HG03575 (cell line): ENCODE data around the gene CXCR3.
A peak's percentile ranks its signal among the peaks of the same experiment; 100 is the strongest.
"Not testable (repeated sequence)": the region's sequence is repeated elsewhere in the genome, so short reads cannot be mapped to it uniquely, and the experiment has no call there.

Source experiments
- ATAC-seq: cut with Tn5 transposase; IDR thresholded peaks from one replicate; pipeline ENCODE4 v1.9.1; 2021; ENCODE audit not compliant: unreplicated experiment, insufficient number of reproducible peaks, low FRiP score; ENCODE audit errors: extremely low read depth

Gene CXCR3

DNA sequence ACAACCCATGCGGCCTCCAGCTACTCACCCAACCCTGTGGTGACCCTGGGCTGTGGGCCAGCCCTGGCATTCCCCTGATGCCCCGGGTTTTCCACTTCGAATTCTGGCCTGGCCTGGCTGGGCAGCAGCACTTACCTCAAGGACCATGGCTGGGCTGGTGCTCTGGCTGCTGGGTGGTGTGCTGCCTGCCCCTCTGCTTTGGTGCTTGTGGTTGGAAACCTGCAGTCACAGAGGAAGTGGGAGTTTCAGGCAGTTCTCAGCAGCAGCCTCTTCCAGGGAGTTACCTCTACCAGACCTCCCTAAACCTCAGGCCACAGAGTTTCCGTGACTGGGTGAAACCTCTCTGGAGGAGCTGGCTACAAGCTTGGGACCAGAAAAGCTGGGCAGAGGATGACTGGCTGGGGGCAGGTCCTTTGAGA is at the start of gene CXCR3:
Gene CXCR3 (minus strand): TSS at position 209 of the 419 bp plus-strand sequence. CDS start 62 bp downstream, at position 147.
- no peak for ATAC-seq

DNA sequence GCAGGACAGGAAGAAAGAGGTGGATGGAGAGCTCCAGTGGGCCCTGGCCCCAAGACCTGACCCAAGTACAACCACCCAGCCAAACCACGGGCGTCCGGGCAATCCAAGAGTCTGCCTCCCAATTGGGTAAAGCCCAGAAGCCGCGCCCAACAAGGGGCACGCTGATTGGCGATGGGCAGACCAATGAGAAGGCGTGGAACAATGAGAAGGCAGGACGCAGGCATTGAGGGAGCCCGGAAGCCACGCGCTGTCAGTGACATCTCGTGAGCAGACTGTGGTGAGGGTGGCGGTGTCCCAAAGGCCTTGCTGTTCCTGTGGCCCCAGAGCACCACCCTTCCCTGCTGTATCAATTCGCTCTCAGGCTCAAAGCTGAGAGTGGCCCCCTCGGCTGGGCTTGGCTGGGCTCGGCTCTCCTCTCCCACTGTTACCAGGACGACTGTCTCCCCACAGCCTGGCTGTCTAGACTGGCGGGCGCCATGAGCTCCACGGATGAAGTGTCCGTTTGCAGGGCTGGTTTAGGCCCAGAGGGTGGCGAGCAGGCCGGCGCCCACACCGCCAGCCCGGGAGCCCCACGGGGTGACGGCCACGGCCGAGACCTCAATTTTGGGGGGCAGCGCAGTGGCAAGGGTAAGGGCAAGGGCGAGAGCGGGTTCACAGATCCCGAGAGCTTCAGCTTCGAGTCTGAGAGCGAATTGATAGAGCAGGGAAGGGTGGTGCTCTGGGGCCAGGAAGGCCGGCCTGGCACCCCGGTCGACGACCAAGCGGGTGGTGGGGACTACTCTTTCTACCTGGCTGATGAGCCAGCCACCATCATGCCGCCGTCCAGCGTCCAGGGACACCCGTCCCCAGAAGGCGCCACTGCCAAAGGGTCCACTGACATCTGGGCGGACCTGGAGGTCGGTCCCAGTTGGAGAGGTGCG is 49.3 kb upstream of the CXCR3 start, which contains the start of gene LOC101059915:
Gene LOC101059915 (plus strand): TSS at position 219 of the 920 bp plus-strand sequence.
- ATAC-seq: no peak

DNA sequence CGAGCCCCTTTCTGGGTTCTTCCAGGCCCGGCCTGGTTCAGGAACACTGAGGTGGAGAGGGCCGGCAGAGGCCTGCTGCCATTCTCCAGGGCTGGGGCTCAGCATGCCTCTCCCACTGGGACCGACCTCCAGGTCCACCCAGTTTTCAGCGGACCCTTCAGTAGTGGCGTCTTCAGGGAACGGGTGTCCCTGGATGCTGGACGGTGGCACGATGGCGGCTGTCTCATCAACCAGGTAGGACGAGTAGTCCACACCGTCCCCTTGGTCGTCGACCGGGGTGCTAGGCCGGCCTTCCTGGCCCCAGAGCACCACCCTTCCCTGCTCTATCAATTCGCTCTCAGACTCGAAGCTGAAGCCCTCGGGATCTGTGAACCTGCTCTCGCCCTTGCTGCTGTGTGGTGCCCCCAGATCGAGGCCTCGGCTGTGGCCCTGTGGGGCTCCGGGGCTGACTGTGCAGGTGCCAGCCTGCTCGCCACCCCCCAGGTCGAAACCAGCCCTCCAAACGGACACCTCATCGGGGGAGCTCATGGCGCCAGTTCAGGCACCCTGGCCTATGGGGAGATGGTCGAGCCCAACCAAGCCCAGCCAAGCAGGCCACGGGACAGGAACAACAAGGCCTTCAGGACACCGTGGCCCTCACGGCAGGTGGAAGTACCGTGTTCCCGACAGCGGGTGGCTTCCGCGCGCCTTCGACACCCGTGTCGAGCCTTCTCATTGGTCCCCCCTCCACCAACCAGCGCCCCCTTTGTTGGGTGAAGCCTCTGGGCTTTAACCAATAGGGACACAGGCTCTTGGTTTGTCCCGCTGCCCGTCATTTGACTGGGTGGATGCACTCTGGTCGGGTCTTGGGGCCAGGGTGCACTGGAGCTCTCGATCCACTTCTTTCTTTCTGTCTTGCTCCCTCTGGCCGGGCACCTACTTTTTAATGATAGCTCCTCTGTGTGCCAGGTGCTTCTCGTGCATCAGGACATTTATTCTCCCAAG is 48.2 kb upstream of the CXCR3 start:
- ATAC-seq: no peak

DNA sequence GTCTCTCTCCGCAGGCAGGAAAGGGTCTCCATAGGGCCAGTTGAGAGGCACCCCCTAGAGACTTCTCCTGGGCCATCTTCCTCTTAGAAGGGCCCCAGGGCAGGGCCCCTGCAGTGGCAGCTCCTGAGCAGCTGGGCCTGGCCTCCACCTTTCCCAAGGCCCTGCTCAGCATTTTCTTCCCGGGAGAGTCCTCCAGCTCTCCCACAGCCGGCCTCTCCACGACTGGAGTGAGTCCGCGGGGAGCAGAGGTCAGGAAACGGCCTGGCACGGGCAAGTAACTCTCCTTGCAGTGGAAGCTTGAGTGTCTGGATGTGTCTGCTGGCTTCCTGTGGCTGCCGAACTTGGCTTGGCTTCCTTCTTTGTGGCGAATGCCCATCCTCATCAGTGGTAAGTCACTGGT is 47.4 kb upstream of the CXCR3 start:
- no peak for ATAC-seq

DNA sequence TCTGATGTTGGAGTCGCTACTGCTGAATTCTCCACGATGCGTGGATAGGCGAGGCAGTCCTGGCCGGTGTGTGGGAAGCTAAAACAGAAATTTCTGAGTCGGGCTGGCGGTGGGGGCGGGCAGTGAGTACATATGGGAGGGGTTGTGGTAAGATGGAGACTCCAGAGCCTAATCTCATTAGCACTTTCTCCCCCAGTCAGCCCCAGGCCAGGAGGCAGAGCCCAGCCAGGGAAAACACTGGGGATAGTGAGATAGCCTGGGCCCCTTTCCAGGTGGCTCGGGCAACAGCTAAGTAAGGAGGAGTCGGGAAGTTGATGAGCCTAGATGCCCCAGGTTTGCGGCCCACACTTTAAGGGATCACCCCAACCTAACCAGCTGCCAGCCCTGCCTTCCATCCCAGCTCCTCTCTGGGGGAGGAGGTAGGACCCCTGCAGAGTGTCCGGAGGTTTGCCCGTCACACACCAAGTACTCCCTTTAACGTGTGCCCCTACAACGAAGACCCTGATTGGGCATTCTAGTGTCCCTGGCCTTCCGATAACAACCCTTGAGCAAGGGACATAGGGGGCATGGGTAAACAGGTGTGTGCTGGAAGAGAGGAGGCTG is 46.7 kb upstream of the CXCR3 start:
- ATAC-seq: no peak

DNA sequence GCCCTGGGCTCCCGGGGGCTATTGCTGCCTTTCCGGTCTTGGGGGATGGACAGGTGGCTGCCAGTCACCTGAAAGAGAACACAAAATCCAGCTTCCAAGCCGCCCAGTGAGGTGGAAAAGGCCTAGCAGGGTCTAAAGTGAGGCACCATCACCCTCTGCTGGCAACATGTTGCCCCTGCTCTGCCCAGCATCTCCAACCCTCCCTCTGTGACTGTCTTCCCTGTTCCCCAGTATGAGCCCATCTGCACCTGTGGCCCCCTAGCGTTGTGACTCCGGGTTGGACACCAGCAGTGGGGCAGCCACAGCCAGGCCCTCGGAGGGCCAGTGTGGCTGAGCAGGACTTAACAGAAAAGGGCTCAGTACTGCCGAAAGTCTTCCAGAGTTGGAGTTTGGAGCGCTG is 45.9 kb upstream of the CXCR3 start:
- not testable (repeated sequence) for ATAC-seq

DNA sequence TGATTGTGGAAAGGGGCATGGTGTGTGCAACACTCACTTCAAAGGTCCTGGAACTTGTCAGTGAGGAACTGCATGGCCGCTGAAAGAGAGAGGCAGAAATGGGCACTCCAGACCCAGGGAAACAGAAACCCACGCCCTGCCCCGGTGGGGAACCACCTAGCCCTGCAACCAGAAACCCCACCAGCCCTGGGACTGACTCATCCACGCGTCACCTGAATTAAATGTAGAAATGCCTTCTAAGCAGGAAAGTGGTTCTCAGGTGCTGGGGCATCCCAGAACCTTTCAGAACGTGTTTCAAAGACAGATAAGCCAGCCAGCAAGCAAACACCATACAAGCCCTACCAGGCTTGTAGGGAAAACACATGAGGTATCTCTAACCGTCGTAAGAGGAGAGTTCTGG is 44.9 kb upstream of the CXCR3 start:
- ATAC-seq: not testable (repeated sequence)

DNA sequence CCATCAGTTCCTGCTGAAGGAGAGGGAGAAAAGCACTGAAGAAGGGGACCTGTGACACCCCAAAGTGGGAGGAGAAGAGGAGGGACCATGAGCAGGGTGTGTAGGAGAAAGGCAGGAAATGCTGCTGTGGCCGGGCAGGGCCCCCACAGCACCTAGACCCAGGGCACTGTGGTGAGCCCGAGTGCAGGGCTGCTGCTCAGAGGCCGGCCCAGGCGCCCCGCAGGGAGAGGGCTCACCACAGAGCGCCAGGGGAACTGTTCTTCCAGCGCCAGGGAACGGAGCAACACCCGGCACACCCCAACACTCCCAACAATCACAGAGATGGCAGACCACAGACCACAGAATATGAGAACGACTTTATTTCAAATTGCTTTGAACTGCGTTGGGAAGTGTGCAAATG is 44.3 kb upstream of the CXCR3 start:
- ATAC-seq: not testable (repeated sequence)

DNA sequence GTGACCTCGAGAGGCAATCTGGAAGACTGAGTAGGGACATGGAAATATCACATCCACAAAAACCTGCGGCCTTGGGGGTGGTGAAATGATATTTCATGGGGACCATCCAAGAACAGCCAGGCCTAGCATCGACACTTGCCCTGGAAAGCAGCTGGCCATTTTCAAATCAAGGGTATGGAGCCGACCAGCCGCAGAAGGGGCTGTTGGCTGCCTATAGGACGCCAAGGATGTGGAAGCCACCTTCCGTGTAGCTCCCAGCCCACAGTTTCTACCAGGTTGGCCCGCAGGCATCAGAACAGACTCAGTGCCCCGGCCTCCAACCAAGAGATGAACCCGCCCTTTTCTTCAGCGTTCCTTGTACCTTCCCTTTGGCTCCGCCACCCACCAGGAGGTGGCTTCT is 43.6 kb upstream of the CXCR3 start:
- no peak for ATAC-seq

DNA sequence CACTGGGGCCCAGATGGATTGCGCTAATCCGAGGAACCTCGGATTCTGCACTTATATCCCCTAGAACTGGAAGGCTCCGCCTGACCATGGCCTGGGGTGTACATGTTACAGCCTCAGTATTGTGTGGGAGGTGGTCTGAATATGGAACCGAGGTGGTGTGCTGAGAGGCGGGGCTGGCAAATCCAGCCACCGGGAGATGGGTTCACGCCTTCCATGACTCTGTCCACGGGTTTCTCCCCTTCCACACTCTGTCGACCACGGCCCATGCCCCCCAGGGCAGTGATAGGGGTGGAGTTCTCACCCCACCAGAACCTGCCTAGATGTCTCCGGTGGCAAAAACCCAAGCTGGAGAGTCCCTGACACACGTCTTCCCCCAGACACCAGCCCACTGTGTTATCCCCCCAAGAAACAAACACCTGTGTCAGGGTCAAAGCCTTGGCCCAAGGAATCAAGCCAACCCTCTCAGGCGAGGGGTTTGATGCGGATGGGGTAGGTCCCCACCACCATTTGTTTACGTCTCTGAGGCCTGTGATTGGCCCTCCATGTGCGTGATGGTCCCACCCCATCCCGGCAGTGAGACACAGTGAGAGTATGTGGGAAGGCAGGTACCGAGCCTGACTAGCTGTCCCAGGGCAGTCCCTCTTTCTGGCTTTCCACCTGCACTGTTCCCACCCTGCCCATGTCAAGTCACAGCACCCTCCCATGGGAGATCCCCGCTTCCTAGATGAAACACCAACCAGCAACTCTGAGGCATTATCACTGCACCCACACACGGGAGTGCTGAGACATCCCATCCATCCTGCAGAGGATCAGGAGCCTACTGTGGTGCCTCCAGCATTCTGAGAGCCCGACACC is 42.5 kb upstream of the CXCR3 start:
- ATAC-seq: no peak

DNA sequence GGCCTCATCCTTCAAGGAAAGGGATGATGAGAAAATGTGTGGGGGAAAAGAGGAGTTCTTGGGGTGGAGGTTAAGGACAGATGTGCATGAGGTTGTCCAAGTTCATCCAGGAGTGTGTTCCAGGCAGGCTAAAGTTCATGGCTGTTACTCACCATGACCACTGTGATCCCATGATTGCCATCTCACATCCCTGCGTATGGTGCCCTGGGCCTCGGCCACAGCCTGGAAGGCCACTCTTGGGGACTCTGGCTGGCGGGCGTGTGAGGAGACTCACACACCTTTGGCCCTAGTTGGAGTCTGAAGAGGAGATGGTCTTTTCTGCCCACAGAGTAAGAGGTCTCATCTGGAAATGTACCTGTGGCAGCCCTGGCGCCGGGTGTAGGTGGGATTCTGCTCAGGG is 41.6 kb upstream of the CXCR3 start:
- no peak for ATAC-seq

DNA sequence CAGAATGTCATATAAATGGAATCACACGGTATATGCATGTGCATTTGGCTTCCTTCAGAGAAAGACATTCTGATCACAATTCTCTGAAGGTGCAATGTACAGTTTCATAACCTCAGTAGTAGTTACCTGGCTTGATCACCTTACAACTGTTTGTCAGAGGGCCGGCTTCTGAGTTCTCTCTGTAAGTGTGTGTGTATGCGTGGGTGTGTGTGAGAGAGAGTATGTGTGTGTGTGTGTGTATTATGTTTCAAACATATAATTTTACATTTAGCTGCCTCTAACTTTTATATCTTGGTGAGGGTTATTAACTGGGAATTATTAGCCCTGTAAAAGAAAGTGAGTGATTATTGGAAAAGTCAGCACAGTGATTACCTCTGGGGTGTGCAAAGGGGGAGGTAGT is 41.0 kb upstream of the CXCR3 start:
- no peak for ATAC-seq

DNA sequence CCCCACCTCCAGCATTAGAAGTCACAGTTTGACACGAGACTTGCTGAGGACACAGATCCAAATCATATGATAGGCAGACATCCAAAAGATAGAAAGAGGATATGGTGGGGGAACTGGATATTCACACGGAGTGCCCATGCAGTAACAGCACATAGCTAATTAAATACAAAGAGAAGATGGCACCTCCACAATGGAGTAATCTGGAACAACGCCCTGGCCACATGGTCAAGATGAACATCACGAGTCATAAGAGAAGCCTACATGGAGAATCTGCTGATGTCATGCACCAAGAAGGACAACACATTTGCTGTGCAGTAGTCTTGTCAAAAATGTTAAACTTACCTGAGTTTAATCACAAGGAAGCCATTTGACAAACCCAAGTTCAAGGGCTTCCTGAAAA is 39.0 kb upstream of the CXCR3 start:
- ATAC-seq: no peak

DNA sequence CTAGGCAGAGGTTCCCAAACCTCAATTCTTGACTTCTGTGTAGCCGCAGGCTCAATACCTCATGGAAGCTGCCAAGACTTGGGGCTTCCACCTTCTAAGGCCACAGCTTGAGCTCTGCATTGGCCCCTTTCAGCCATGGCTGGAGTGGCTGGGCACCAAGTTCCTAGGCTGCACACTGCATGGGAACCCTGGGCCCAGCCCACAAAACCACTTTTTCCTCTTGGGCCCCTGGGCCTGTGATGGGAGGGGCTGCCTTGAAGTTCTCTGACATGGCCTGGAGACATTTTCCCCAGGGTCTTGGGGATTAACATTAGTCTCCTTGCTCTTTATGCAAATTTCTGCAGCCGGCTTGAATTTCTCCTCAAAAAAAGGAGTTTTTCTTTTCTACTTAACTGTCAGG is 35.0 kb upstream of the CXCR3 start:
- ATAC-seq: no peak

DNA sequence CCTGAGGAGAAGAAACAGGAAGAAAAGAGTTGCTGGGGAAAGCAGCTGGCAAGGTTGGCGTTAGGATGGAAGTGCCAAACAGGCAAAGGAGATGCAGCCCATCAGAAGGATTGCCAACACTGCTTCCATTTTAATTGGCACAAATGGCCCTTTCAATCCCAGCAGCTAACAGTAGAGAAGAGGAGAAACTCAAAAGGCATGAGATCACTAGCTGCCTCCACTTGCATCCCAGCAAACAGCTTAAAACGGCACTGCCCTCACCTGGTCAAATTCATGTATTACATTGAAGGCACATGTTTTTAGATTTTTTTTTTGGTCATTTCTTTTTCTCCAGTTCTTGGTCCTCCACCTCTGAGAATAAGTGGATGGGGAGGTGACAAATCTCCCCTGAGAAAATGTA is 34.1 kb upstream of the CXCR3 start:
- ATAC-seq: no peak

DNA sequence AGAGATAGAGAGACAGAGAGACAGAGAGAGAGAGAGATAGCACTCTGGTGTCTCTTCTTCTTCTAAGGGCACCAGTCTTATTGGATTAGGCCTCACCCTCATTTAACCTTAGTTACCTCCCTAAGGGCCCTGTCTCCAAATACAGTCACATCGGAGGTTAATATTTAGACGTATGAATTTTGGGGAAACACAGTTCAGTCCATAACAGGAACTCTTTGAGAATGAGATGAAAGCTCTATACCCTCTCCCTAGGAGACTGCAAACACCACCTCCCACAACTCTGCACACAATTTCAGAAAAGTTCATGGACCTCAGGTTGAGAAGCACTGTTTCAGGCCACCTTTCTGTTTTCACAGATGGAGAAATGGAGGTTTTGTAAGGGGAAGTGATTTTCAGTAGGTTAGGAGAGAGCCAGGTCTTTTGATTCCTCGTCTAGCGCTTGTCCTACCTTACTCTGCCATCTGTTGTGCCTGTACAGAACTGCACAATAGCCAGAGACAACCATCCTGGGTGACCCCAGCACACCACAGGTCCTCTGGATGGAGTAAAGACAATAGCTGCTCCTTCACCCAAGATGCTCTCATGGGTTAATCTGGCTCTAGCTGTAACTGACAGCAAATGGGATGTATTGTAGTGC is 32.1 kb upstream of the CXCR3 start:
- ATAC-seq: peak; percentile 86

DNA sequence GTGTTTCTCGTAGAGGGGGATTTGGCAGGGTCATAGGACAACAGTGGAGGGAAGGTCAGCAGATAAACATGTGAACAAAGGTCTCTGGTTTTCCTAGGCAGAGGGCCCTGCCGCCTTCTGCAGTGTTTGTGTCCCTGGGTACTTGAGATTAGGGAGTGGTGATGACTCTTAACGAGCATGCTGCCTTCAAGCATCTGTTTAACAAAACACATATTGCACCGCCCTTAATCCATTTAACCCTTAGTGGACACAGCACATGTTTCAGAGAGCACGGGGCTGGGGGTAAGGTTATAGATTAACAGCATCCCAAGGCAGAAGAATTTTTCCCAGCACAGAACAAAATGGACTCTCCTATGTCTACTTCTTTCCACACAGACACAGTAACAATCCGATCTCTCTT is 26.1 kb upstream of the CXCR3 start:
- not testable (repeated sequence) for ATAC-seq

DNA sequence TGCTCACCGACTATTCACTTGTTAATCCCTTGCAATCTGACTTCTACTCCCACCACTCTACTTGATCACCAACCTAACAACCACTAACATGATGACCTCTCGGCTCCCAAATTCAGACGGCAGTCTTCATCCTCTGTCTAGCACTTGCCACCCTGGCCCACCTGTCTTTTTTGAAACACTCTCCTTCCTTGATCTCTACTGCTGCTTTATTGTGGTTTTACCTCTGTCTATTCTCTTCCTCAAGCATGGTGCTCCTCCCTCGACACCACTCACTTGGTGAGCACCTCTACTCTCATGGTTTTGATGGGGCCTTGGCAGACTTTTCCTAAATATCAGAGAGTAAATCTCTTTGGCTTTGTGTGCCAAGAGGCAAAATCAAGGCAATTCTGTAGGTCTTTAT is 21.7 kb upstream of the CXCR3 start:
- no peak for ATAC-seq
